ENCODE data around the gene EBF4.

The EBF4 gene

GRCh38 chr20:2658414-2659354, 33.9 kb upstream of the EBF4 start:
- in situ Hi-C loops (cut with MboI; ENCODE audit: low sequenced_read_pairs, unreplicated experiment), result no loop called here
- DNase-seq (ENCODE audit: low spot score), result no peak
- no peak for TF ChIP-seq CTCF (IDR thresholded peaks at IDR 0.05; ENCODE audit: borderline replicate concordance, control extremely low read depth, extremely low read depth, insufficient read depth, missing control alignments)

- no peak for DNase-seq (ENCODE audit: low spot score)
- TF ChIP-seq CTCF (IDR thresholded peaks at IDR 0.05; ENCODE audit: borderline replicate concordance, control extremely low read depth, extremely low read depth, insufficient read depth, missing control alignments), result no peak
- in situ Hi-C loops (cut with MboI; ENCODE audit: low sequenced_read_pairs, unreplicated experiment), result no loop called here
Observed at GRCh38 chr20:2659547-2659946, 33.0 kb upstream of the EBF4 start.

- no peak for DNase-seq (ENCODE audit: low spot score)
- TF ChIP-seq CTCF (IDR thresholded peaks at IDR 0.05; ENCODE audit: borderline replicate concordance, control extremely low read depth, extremely low read depth, insufficient read depth, missing control alignments), result no peak
- in situ Hi-C loops (cut with MboI; ENCODE audit: low sequenced_read_pairs, unreplicated experiment), result no loop called here
Observed at GRCh38 chr20:2663364-2663886, 29.2 kb upstream of the EBF4 start.

GRCh38 chr20:2663887-2664719, 28.5 kb upstream of the EBF4 start, which contains the start of gene IDH3B:
IDH3B (minus strand) TSS chr20:2664216; CDS start chr20:2664188, 28 bp downstream.
- peak; percentile 94 for DNase-seq (ENCODE audit: low spot score)
- in situ Hi-C loops (cut with MboI; ENCODE audit: low sequenced_read_pairs, unreplicated experiment), result no loop called here
- TF ChIP-seq CTCF (IDR thresholded peaks at IDR 0.05; ENCODE audit: borderline replicate concordance, control extremely low read depth, extremely low read depth, insufficient read depth, missing control alignments), result no peak

GRCh38 chr20:2671977-2672376, 20.6 kb upstream of the EBF4 start:
- peak; percentile 10 for TF ChIP-seq CTCF (IDR thresholded peaks at IDR 0.05; ENCODE audit: borderline replicate concordance, control extremely low read depth, extremely low read depth, insufficient read depth, missing control alignments)
- no peak for DNase-seq (ENCODE audit: low spot score)
- in situ Hi-C loops (cut with MboI; ENCODE audit: low sequenced_read_pairs, unreplicated experiment), result no loop called here

- TF ChIP-seq CTCF (IDR thresholded peaks at IDR 0.05; ENCODE audit: borderline replicate concordance, control extremely low read depth, extremely low read depth, insufficient read depth, missing control alignments), result no peak
- DNase-seq (ENCODE audit: low spot score), result no peak
- in situ Hi-C loops (cut with MboI; ENCODE audit: low sequenced_read_pairs, unreplicated experiment), result no loop called here
Observed at GRCh38 chr20:2672446-2672845, 20.1 kb upstream of the EBF4 start.
